G401.6 (cell line): Measurements from ENCODE around the gene HBP1.
A peak's percentile ranks its signal among the peaks of the same experiment; 100 is the strongest.
"Not testable (repeated sequence)": the region's sequence is repeated elsewhere in the genome, so short reads cannot be mapped to it uniquely, and the experiment has no call there.

Experiments
- FAIRE-seq: peaks from 2 replicates; lab custom pipeline; 2012; peaks lifted over from hg19 to GRCh38; lab: Jason Lieb, UNC

HBP1 gene

GRCh38 chr7:107154826-107155225 is 14.0 kb upstream of the HBP1 start:
- no peak for FAIRE-seq

GRCh38 chr7:107155726-107156125 is 13.1 kb upstream of the HBP1 start:
- not testable (repeated sequence) for FAIRE-seq

GRCh38 chr7:107157091-107157490 is 11.7 kb upstream of the HBP1 start:
- FAIRE-seq: no peak

- FAIRE-seq: no peak
These were observed 10.8 kb upstream of the HBP1 start for GRCh38 chr7:107158028-107158427.

GRCh38 chr7:107160389-107160788 is 8.4 kb upstream of the HBP1 start:
- FAIRE-seq: no peak

GRCh38 chr7:107161415-107161814 is 7.4 kb upstream of the HBP1 start:
- no peak for FAIRE-seq

- FAIRE-seq: no peak
These were observed 6.3 kb upstream of the HBP1 start for GRCh38 chr7:107162475-107162874.

- FAIRE-seq: no peak
These were observed 4.7 kb upstream of the HBP1 start for GRCh38 chr7:107164092-107164491.

- no peak for FAIRE-seq
These were observed 3.5 kb upstream of the HBP1 start for GRCh38 chr7:107165341-107165740.

GRCh38 chr7:107166736-107167426 is 1.9 kb upstream of the HBP1 start:
- FAIRE-seq: peak; percentile 69

GRCh38 chr7:107167483-107168232 is 1.1 kb upstream of the HBP1 start:
- FAIRE-seq: peak; percentile 96

GRCh38 chr7:107169120-107170050 is 582 bp downstream of the HBP1 start:
- peak; percentile 95 for FAIRE-seq

- no peak for FAIRE-seq
These were observed 1.5 kb downstream of the HBP1 start for GRCh38 chr7:107170051-107170915.

GRCh38 chr7:107171496-107171895 is 2.7 kb downstream of the HBP1 start:
- no peak for FAIRE-seq

- no peak for FAIRE-seq
These were observed 3.7 kb downstream of the HBP1 start for GRCh38 chr7:107172276-107173032.

GRCh38 chr7:107173191-107173590 is 4.4 kb downstream of the HBP1 start:
- no peak for FAIRE-seq

- no peak for FAIRE-seq
These were observed 5.0 kb downstream of the HBP1 start for GRCh38 chr7:107173691-107174406.

- FAIRE-seq: no peak
These were observed 10.7 kb downstream of the HBP1 start for GRCh38 chr7:107179326-107180164.

GRCh38 chr7:107180378-107180777 is 11.6 kb downstream of the HBP1 start:
- FAIRE-seq: no peak
